GM11168 (cell line): ENCODE measurements around the gene STARD13.

ENCODE experiments used
- in situ Hi-C: fragments of 300-500 bp; cut with MboI; formaldehyde crosslinking; loops from one replicate; pipeline ENCODE4 v1.12.0; 2022; ENCODE audit warnings: low sequenced_read_pairs; ENCODE audit not compliant: unreplicated experiment

The STARD13 gene

DNA sequence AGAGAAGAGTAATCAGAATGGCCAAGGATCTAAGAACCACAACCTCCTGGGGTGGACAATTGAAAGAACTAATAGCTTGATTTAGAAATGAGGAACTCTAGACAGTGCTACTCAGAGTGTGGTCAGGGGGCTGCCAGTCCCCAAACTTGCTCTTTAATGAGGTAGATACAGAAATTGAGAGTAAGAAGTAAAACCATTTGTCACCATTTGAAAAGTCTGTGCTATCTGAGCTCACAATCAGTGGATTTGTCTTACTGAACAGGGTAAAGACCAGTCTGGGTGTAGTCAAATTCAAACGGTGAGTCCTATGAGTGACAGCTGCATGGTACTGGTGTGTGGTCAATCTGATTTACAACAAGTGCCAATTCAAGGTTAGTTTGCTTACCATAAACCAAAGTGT is 150.5 kb downstream of the STARD13 start:
- in situ Hi-C loops: no loop called here

- in situ Hi-C loops: no loop called here
Observed at GRCh38 chr13:33134213-33134612, 151.3 kb downstream of the STARD13 start.

- in situ Hi-C loops: no loop called here
Observed at GRCh38 chr13:33132644-33133440, 152.7 kb downstream of the STARD13 start.

GRCh38 chr13:33129886-33130285 is 155.7 kb downstream of the STARD13 start:
- in situ Hi-C loops: no loop called here

DNA sequence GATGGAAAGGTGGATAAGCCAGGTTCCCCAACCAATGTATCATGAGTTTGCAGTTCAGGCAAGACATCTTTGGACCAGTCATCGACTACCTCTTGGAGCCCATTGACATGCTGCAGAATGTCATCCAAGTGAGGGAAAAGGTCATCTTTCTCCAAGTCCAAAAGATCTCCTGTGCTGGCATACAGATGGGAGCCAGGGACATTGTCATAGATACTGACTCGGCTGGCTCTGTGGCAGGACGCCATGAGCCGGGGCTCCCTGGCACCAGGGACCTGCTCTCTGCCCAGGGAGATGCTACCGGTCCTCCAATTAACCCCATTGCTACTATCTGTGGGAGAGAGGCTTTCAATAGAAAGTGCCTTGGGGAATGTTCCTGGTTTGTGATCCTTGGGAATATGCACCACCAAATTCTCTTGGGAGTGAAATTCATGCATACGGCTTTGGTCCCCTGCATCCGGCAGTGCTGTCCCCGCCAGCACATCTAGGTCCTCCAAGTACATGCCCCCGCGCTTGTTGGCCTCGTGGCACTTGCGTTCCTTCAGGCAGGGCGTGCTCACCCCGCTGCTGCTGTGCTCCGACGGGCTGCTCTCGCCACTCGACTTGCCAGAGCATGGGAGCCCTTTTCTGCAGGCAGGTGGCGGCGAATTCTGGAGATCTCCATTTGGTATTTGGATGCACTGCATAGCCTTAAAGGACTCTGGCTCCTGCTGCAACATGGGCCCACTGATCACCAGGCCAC is 156.3 kb downstream of the STARD13 start:
- in situ Hi-C loops: no loop called here

GRCh38 chr13:33128134-33128533 is 157.4 kb downstream of the STARD13 start:
- in situ Hi-C loops: no loop called here

GRCh38 chr13:33127009-33127551 is 158.5 kb downstream of the STARD13 start:
- in situ Hi-C loops: no loop called here

GRCh38 chr13:33125821-33126570 is 159.6 kb downstream of the STARD13 start:
- in situ Hi-C loops: no loop called here

DNA sequence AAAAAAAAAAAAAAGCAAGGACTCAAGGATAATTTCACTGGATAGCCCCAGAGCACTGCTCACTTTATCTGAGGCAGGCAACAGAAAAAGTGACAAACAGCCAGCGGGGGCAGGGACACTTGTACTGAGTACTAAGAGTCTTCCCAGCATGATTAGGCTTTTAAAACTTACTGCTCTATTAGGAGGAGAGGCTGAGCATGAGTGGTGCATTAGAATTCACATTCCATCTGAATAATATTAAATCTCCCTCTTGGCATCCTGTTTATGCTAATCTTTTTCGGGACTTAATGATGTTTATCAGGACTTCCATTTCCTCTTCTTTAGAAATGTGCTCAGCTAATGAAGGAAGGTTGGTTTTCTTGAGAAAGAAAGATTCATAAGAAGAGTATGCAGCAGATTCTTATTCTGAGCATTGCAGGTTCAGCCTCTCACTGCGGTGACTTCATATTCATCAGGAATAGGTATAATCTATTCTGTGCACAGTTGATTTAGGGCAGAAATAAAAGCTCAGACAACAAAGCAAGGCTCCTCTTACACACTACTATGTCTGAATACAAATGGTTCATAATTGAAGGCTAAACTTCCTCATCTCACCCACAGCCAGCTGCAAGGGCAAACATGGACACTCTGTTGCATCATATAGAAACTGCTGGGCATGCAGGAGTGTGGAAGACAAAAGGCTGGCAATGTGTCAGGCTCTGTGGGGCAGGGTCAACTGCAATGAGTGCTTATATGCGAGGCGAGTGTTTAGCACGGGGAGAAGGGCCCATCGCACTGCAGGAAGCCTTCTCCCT is 162.3 kb downstream of the STARD13 start:
- in situ Hi-C loops: no loop called here

DNA sequence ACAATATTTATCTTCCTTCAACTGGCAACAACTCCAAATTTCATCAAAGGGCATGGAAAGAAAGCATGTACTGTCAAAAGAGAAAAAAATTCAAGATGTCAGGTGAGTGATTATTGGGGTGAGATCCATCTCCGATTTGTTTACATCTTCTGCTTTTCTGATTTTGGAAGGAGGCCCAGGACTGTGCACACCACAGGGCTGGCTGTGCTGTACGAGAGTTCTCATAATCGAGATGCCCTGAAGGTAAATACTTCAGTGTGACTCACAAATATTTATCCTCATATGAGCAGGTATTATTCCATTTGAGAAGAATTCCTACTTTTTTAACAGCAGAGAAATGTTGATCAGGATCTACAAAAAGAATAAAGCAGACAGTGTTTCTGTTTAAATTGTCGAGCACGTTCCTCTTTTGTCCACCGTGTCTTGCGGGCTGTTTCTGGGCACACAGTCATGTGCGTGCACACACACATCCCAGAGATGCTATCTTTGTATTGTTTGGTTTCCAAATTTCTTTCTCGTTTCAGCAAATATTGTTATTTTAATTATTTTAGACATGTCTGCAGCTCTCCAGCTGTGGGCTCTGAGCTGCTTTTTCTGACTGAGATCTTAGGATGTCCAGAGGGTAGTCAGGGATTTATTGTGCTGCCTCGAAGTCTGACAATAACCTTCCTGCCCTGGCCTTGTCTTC is 165.6 kb downstream of the STARD13 start:
- in situ Hi-C loops: no loop called here

GRCh38 chr13:33119022-33119781 is 166.4 kb downstream of the STARD13 start:
- in situ Hi-C loops: no loop called here

- in situ Hi-C loops: no loop called here
Observed at GRCh38 chr13:33116321-33117010, 169.1 kb downstream of the STARD13 start.

- in situ Hi-C loops: no loop called here
Observed at GRCh38 chr13:33115274-33115673, 170.3 kb downstream of the STARD13 start.

DNA sequence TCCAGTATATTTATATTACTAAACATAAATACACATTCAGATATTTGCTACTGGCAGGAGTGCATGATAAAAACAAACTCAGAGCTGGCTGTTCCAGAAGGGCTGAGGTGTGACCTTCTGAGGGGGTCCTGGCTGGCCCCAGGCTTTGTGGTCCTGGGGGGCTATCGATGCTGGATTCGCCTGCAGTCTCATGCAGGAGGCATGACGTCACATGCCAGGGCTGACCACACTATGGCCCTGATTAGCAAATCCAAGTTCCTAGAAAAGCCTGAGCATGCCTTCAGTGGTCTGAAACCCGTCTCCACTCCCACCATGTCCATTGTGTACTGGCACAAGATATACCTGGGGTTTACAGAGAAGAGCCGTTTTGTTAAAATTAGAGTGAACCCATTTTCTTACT is 171.4 kb downstream of the STARD13 start:
- in situ Hi-C loops: no loop called here

DNA sequence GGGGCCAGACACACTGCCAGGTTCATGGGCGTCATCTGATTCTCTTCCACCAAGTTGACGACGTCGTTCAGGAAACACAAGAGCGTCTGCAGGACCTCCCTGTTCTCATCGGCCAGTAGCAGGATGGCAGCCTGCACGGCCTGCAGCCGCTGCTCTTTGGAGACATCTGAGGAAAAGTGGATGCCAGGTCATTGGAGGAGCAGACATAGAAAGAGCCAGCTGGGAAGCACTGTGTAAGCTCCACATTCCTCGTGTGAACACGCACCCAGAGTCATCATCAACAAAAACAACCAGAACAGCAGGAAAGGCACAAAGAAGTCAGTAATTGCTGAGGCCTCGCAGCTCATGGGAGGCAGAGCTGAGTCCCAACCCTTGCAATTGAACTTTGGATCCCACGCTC is 172.8 kb downstream of the STARD13 start:
- in situ Hi-C loops: no loop called here

GRCh38 chr13:33111414-33112110 is 174.0 kb downstream of the STARD13 start:
- in situ Hi-C loops: no loop called here

GRCh38 chr13:33110713-33111413 is 174.7 kb downstream of the STARD13 start:
- in situ Hi-C loops: no loop called here
